GM11168 (cell line): ENCODE data around the gene SAMSN1.

Experiments
- in situ Hi-C: fragments of 300-500 bp; cut with MboI; formaldehyde crosslinking; loops from one replicate; pipeline ENCODE4 v1.12.0; 2022; ENCODE audit warnings: low sequenced_read_pairs; ENCODE audit not compliant: unreplicated experiment

SAMSN1 gene

GRCh38 chr21:14492931-14493330, 53.2 kb downstream of the SAMSN1 start:
- in situ Hi-C loops: no loop called here

- in situ Hi-C loops: no loop called here
These were observed 54.8 kb downstream of the SAMSN1 start for GRCh38 chr21:14491269-14491681.

- in situ Hi-C loops: no loop called here
These were observed 57.4 kb downstream of the SAMSN1 start for GRCh38 chr21:14488672-14489204.

GRCh38 chr21:14487490-14488432, 58.4 kb downstream of the SAMSN1 start:
- in situ Hi-C loops: no loop called here

GRCh38 chr21:14486869-14487268, 59.2 kb downstream of the SAMSN1 start:
- in situ Hi-C loops: no loop called here

DNA sequence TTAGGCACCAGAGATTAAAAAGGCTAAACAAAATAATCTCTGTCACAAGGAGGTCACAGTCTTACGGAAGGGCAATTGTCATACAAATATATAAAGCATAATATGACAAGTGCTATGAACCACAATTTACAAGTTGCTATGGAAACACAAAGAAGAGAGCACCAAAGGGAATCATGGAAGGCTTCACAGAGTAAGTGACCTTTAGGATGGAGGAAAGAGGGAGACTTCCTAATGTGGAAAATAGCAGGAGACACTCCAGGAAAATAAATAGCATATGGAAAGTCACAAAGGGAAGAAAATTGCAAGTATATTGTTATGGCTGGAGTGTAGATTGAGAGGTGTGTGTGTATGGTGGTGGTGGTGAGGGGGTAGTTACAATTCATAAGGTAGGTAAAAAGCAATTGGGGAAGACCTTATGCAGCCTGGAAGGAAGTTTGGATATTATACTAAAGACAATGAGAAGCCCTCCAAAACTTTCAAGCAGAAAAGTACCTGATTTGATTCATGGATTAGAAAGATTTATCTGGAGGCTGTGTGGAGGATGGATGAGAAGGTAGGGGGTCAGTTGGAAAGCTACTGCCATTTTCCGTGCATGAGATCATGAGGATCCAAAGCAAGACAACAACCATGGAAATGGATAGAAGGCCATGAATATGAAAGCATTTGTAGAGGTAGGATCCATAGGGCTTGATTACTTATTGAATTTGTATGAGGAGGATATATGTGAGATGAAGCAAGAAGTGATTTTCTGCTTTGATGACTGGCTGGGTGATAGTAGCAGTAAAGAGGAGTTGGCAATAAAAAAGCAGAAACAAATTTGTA, 61.7 kb downstream of the SAMSN1 start:
- in situ Hi-C loops: no loop called here

- in situ Hi-C loops: no loop called here
These were observed 62.8 kb downstream of the SAMSN1 start for GRCh38 chr21:14483296-14483695.

GRCh38 chr21:14482165-14482564, 64.0 kb downstream of the SAMSN1 start:
- in situ Hi-C loops: no loop called here

GRCh38 chr21:14480411-14481031, 65.6 kb downstream of the SAMSN1 start:
- in situ Hi-C loops: no loop called here

DNA sequence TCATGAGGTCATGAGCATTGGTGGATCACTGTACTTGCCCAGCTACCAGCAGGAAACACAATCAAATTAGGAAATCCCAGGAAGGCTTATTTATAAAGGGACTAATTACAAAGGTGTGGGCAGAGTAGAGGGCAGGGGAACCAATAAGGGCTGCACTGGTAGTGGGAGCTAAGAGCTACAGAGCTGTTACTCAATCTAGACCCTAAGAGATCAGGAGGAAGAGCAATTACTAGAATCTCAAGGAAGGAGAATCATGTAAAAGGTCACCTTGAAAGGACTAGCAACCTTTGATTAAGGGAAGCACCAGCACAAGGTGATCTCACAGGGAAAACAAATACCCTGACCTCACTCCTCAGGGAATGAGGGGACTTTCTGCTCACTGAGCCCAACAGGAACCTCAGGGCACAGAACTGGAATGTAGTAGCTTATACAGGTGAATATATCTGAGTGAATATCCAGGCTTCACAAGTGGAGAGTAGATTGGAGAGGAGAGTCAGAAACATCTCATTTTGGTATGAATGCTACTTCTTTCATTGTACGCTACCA, 66.8 kb downstream of the SAMSN1 start:
- in situ Hi-C loops: no loop called here

DNA sequence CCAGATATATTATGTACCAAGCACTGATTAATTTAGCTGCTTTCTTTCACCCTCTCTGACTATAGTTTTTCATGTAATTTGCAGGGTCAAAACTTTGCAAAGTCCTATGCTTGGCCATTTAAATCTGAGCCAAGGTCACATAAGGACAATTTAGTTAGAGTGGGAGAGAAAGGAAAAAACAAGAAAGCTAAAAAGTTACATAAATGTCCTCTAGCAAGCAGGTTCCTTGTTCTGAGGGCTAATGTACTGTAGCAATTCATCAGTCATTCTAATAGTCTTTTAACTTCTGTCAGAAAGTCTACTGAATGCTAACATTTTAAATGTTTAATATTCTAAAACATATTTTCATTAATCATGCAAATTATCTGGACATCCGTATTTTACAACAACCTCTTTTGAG, 68.3 kb downstream of the SAMSN1 start:
- in situ Hi-C loops: no loop called here

DNA sequence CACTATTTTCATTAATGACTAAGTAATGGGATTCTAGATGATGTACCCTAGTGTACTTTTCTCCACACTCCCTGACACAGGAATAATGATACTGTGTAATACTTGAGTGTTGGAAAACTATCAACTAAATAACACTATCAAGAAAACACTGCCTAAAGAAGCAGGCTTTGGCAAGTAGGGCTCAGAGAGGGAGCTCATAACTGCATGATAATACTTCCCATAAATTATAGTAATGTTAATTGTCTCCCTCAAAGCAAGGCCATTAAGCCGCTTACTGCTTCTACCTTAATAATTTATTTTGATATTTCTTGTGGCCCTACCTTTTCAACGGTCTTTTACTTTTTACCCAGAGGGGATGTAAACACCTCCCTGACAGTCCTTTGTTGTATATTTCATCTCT, 69.0 kb downstream of the SAMSN1 start:
- in situ Hi-C loops: no loop called here

- in situ Hi-C loops: no loop called here
These were observed 71.1 kb downstream of the SAMSN1 start for GRCh38 chr21:14474995-14475394.

DNA sequence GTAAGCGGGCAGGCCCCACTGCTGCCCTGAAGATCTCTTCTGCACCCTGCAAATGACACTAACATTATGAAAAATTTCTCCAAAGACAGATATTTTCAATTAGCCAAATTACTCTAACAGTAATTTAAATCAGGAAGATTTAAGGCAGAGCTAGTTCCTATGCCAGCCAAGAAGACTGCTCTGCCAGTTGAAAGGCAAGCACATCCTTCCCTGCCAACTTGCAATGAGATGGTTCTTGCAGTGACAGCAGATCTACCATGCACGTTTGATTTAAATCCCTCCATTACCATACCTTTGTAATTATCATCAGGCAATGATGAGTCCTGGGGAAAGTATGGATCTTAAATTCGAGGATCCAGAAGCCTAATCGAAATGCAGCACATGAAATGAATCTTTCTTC, 76.5 kb downstream of the SAMSN1 start:
- in situ Hi-C loops: no loop called here

GRCh38 chr21:14466715-14467114, 79.4 kb downstream of the SAMSN1 start:
- in situ Hi-C loops: no loop called here

- in situ Hi-C loops: no loop called here
These were observed 88.4 kb downstream of the SAMSN1 start for GRCh38 chr21:14457762-14458161.

DNA sequence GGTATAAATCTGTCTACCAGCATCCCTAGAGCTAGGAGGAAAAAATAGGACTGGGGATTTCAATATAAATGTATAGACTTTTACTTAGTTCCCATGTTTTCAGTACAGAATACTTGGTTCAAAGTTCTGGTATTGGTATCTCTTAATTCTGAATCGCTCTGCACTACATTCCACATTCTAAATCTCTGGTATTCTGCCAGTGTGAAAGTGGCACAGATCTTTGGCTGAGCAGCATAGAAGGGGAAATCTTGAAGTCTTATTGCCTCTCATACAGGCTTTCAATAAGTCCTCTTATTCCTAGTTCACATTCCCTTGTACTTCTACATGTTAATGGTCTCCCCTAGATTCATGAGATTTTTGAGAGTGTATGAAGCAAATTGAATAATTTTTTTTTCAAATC, 89.2 kb downstream of the SAMSN1 start:
- in situ Hi-C loops: no loop called here

- in situ Hi-C loops: no loop called here
These were observed 91.8 kb downstream of the SAMSN1 start for GRCh38 chr21:14454016-14455009.
